Panc1 (cell line): ENCODE results near the gene HMCN2. TPM values are rescaled to one million over a fixed set of nuclear protein-coding genes. Genes with fewer than 3 reads are reported as not detected.

Experiments
- ATAC-seq: fragments of 200-7000 bp; cut with Tn5 transposase; 2 replicates; pipeline ENCODE4 v1.9.1; 2020; ENCODE audit warnings: mild to moderate bottlenecking, moderate library complexity
- BruUV-seq: library from RNA; stranded (reverse); fragments of 400-500 nt; replicated peaks from 2 replicates; lab custom pipeline; 2021; lab: Mats Ljungman, UMichigan
- CTCF ChIA-PET: fragments of 300-600 bp; sonication (Branson Sonifier 250); formaldehyde crosslinking; loops from one replicate; lab custom pipeline; 2022; ENCODE audit warnings: antibody characterized with exemption; lab: Charles Lee
- POLR2A ChIA-PET: fragments of 300-600 bp; sonication (Branson Sonifier 250); formaldehyde crosslinking; loops from one replicate; lab custom pipeline; 2022; ENCODE audit warnings: antibody characterized with exemption; lab: Charles Lee
- DNase-seq: peaks from one replicate; pipeline ENCODE4 v3.0.0-alpha.2; 2010; ENCODE audit warnings: low read depth, low spot score
- H3K27ac ChIP-seq: 2 replicates; pipeline ENCODE4 v1.5.1; 2011; ENCODE audit warnings: mild to moderate bottlenecking, low read length, inconsistent platforms
- H3K27me3 ChIP-seq: fragments of 200-500 bp; sonication (Bioruptor generic); 2 replicates; pipeline ENCODE4 v1.6.0; 2014; ENCODE audit warnings: low read length, inconsistent platforms; ENCODE audit not compliant: control insufficient read depth, insufficient read depth
- H3K36me3 ChIP-seq: fragments of 200-500 bp; sonication (Bioruptor generic); 2 replicates; pipeline ENCODE4 v1.5.1; 2014; ENCODE audit warnings: inconsistent platforms, mild to moderate bottlenecking, low read length, moderate library complexity; ENCODE audit not compliant: control insufficient read depth, insufficient read depth
- H3K4me1 ChIP-seq: 2 replicates; pipeline ENCODE4 v1.5.1; 2011; ENCODE audit warnings: inconsistent platforms, mild to moderate bottlenecking, low read length, moderate library complexity; ENCODE audit not compliant: control insufficient read depth, insufficient read depth
- H3K4me3 ChIP-seq, 2 experiments: 2 replicates each; pipeline ENCODE4 v1.5.1; 2011 to 2012; ENCODE audit warnings: low read depth in 2 of 2, low read length in 2 of 2, mild to moderate bottlenecking in 2 of 2, inconsistent platforms in 1 of 2, moderate library complexity in 1 of 2
- H3K9me3 ChIP-seq: fragments of 200-500 bp; sonication (Bioruptor generic); 2 replicates; pipeline ENCODE4 v1.5.1; 2014; ENCODE audit warnings: low read depth, mild to moderate bottlenecking, inconsistent platforms, low read length, moderate library complexity; ENCODE audit not compliant: control insufficient read depth, insufficient read depth
- CTCF ChIP-seq: fragments of 450-650 bp; IDR thresholded peaks from 2 replicates; pipeline ENCODE4 v1.5.1; 2017; ENCODE audit warnings: mild to moderate bottlenecking
- POLR2AphosphoS5 ChIP-seq: IDR thresholded peaks from 2 replicates; pipeline ENCODE4 v1.6.1; 2012; ENCODE audit warnings: mild to moderate bottlenecking, low read depth, low read length, moderate library complexity
- REST ChIP-seq, 2 experiments: IDR thresholded peaks; 2 replicates each; pipeline ENCODE4 v1.6.1; 2011 to 2012; ENCODE audit warnings: low read depth in 2 of 2, control low read depth in 1 of 2, low read length in 1 of 2, mild to moderate bottlenecking in 1 of 2, moderate library complexity in 1 of 2; ENCODE audit not compliant: insufficient read depth in 1 of 2
- SIN3A ChIP-seq: IDR thresholded peaks from 2 replicates; pipeline ENCODE4 v1.6.1; 2012; ENCODE audit warnings: low read depth, mild to moderate bottlenecking, low read length, moderate library complexity, borderline replicate concordance; ENCODE audit not compliant: insufficient read depth
- TCF7L2 ChIP-seq: IDR thresholded peaks from 2 replicates; pipeline ENCODE4 v1.6.1; 2011; ENCODE audit warnings: mild to moderate bottlenecking, low read depth, low read length, inconsistent platforms
- in situ Hi-C: cut with HindIII; loops from 2 replicates; pipeline ENCODE4 v1.10.0; 2016; ENCODE audit warnings: low sequenced_read_pairs, low pct_unique_long_range_greater_than_20kb
- intact Hi-C: fragments of 100-400 bp; cut with micrococcal nuclease; formaldehyde crosslinking; loops from one replicate; pipeline ENCODE4 v1.10.0; 2022; ENCODE audit not compliant: unreplicated experiment
- total RNA-seq: library from RNA; stranded (reverse); gene quantifications from one replicate; pipeline ENCODE4 v1.2.1, GENCODE V29; 2021; ENCODE audit not compliant: unreplicated experiment

HMCN2 gene
- total RNA-seq, 1 experiment from 2014 or later, result 0.05 TPM

- Histone ChIP-seq H3K27ac (no peak overlapping the region), H3K36me3 (no peaks in the 10 kb centered on the region), H3K9me3 (no peaks in the 10 kb centered on the region), H3K4me1 (no peaks in the 10 kb centered on the region), H3K27me3 (no peaks in the 10 kb centered on the region), H3K4me3 (no peak overlapping the region)
- BruUV-seq, result no TSS peak
- TF ChIP-seq REST (IDR thresholded peaks at IDR 0.05; ENCODE audit: insufficient read depth in 1 of 2, low read depth in 2 of 2, low read length in 1 of 2) (no peak), TCF7L2 (no peak), CTCF (no peak), POLR2AphosphoS5 (no peak), SIN3A (no peak)
- ChIA-PET CTCF (no interaction called here), POLR2A (no interaction called here)
- DNase-seq (no peak), ATAC-seq (no peak)
- intact Hi-C loops, result no loop called here
- in situ Hi-C loops, result no loop called here
Measured at GRCh38 chr9:130405657-130406257, 140.2 kb downstream of the HMCN2 start.

- in situ Hi-C loops (no loop called here), intact Hi-C loops (no loop called here)
- POLR2A ChIA-PET, result no interaction called here
- H3K27ac ChIP-seq, result no peak overlapping the region
- TF ChIP-seq CTCF, result no peak
- TF ChIP-seq REST (IDR thresholded peaks at IDR 0.05; ENCODE audit: insufficient read depth in 1 of 2, low read depth in 2 of 2, low read length in 1 of 2), result no peak
- no peak for TF ChIP-seq SIN3A
- TF ChIP-seq TCF7L2, result no peak
- no peak for TF ChIP-seq POLR2AphosphoS5
- no TSS peak for BruUV-seq
- H3K27me3 ChIP-seq, result no peaks in the 10 kb centered on the region
- no peak for ATAC-seq
- no peaks in the 10 kb centered on the region for H3K36me3 ChIP-seq
- H3K4me1 ChIP-seq, result no peaks in the 10 kb centered on the region
- H3K9me3 ChIP-seq, result no peaks in the 10 kb centered on the region
- no peak for DNase-seq
- CTCF ChIA-PET, result no interaction called here
- H3K4me3 ChIP-seq, result no peak overlapping the region
Measured at GRCh38 chr9:130406278-130406895, 140.8 kb downstream of the HMCN2 start.
